ENCODE data around the gene PARD6G.
A peak's percentile ranks its signal among the peaks of the same experiment; 100 is the strongest.

The PARD6G gene

DNA sequence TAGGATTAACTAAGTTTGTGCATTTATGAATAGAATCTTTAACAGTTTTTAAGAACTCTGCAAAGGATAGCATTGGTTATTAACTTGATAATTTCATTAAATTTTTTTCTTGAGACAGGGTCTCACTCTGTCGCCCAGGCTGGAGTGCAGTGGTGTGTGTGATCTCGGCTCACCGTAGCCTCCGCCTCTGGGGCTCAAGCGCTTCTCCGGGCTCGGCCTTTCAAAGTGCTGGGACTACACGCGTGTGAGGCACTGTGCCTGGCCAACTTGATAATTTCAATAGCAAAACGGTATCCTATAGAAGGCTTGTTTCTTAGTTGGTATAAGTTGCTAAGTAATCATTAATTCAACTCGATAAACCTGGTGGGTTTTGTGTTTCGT is 100.3 kb downstream of the PARD6G start:
- no peak for DNase-seq (ENCODE audit: low read depth, low spot score)

DNA sequence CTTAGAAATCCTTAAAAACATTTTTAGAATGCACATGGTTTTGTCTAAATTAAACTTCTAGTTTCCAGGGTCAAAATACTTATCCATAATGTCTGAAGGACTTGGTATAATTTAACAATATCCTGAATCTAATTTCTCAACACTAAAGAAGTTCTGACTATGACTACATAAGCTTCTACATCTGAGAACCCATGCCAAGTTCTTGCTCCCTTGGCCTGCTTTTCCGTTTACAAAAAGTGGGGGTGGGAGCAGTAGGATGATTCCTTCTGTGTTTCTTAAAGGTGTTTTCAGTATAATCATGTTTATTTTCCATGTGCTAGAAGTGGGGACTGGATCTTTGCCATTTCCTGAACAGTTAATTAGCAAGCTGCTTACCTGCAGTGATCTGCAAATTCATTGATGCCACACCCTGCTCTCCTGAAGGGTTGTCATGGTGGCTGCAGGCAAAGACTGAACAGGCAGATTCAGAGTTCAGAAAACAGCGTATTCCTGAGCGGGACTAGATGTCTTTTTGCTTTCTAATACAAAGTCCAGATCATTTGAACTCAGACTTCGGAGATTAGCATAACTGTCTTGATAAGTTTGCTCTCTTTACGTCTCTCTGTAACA is 102.0 kb downstream of the PARD6G start:
- DNase-seq (ENCODE audit: low read depth, low spot score), result no peak

DNA sequence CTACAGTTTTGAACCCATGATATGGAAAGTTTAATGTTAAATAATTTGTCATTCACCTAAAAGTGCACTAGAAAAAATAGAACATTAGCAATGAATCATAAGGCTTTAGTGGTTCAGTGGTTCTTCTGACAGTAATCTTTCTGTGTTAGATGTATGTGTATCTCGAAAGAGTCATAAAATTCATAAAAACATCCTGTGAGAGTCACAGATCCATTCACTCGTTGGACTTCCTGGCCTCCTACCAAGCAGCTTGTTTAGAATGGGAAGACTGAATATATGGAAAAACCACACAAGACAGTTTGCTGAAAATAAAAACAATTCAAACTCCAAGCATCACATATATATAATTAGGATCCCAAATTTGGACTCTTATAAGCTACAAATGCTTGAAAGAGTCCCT is 103.4 kb downstream of the PARD6G start:
- no peak for DNase-seq (ENCODE audit: low read depth, low spot score)

DNA sequence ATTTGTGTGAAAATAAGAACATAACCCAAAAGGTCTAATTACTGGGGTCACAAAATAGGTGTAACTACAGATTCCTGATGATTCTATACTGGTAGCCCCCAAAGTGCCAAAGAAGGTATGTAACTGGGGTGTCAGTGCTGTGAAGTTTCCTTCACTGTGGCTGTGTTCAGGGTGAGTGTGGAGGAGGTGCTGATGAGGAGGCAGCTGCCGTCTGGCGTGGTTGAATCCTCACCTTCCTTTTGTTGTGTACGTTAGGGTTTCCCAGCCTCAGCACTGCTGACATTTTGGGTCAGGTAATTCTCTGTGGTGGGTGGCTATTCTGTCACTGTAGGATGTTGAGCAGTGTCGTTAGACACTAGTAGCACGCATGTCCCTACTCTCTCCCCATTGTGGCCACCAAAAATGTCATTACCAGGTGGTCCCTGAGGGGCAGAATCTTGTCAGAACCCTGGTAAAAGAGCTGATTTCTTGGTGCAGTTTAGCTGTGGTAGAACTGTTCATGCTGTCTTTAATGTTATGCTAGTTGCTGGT is 106.8 kb downstream of the PARD6G start:
- DNase-seq (ENCODE audit: low read depth, low spot score), result no peak

DNA sequence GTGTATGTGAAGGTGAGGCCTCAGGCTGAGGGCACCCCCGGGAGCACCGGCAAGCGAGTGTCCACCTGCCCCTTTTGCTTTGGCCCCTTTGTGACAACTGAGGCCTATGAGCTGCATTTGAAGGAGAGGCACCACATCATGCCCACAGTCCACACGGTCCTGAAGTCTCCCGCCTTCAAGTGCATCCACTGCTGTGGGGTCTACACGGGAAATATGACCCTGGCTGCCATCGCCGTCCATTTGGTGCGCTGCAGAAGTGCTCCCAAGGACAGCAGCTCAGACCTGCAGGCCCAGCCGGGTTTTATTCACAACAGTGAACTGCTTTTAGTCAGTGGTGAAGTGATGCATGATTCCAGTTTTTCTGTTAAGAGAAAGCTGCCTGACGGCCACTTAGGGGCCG is 109.3 kb downstream of the PARD6G start:
- no peak for DNase-seq (ENCODE audit: low read depth, low spot score)

DNA sequence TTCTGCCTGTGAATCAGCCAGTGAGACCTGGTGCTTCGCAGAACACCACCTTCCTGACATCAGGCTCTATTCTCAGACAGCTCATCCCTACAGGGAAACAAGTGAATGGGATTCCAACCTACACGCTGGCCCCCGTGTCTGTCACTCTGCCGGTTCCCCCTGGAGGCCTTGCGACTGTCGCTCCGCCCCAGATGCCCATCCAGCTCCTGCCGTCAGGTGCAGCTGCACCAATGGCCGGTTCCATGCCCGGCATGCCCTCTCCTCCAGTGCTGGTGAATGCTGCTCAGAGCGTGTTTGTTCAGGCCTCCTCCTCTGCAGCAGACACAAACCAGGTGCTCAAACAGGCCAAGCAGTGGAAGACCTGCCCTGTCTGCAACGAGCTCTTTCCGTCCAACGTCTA is 110.2 kb downstream of the PARD6G start:
- no peak for DNase-seq (ENCODE audit: low read depth, low spot score)

DNA sequence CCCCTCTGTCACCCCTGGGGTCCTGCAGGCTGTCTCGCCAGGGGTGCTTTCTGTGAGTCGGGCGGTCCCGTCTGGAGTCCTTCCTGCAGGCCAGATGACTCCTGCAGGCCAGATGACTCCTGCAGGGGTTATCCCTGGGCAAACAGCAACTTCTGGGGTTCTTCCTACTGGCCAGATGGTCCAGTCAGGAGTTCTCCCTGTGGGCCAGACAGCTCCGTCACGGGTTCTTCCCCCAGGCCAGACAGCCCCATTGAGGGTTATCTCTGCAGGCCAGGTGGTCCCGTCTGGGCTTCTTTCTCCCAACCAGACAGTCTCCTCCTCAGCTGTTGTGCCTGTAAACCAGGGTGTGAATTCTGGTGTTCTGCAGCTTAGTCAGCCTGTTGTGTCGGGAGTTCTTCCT is 110.6 kb downstream of the PARD6G start:
- no peak for DNase-seq (ENCODE audit: low read depth, low spot score)

DNA sequence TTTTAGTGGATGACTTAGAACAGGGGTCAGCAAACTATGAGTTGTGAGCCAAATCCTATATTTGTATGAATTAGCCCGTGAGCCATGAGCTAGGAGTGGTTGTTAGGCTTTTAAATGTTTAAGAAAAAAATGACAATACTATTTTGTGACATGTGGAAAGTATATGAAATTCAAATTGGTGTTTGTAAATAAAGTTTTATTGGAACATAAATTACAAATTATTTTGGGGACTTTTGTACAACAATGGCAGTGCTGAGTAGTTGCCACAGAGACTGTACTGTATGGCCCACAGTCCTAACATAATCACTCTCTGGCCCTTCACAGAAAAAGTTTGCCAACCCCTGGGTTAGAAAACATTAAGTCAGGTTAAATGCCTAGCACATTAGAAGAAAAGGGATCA is 112.2 kb downstream of the PARD6G start:
- DNase-seq (ENCODE audit: low read depth, low spot score), result no peak

DNA sequence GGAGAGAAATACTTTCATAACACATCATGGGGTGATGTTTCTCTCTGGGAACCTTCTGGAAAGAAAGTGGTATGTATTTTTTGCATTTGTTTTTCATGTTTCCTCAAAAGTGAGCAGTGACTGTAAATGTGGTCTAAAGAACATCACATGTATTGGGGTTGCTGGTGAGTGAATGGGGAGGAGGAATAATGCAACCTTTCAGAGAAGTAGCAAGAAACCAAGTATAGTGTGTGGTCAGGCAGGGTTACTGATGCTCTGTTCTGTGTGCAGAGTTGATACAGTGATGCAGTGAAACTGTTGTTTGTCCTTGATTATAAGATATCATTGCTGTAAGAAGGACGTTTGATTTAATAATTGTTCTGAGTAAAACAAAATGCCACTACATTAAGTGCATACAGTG is 114.2 kb downstream of the PARD6G start:
- no peak for DNase-seq (ENCODE audit: low read depth, low spot score)

DNA sequence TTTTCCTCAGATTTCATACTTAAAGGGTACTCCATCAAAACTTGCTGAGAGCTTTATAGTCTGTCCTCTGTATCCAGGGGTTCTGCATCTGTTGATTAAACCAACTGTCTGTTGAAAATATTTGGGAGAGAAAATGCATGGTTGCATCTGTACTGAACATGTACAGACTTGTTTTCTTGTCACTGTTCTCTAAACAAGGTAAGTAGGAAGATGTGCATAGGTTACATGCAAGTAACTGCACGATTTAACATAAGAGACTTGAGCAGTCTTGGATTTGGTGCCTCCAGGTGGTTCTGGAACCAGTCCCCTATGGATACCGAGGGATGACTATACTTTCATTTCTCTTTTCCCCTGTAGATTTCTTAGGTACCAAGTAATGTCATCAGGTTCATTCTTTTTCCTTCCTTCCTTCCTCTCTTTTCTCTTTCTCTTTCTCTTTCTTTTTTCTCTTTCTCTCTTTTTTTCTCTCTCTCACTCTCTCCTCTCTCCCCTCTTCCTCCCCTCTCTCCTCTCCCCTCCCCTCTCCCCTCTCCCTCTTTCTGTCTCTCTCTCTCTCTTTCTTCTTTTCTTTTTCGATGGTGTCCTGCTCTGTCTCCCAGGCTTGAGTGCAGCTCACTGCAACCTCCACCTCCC is 115.0 kb downstream of the PARD6G start:
- DNase-seq (ENCODE audit: low read depth, low spot score), result no peak

DNA sequence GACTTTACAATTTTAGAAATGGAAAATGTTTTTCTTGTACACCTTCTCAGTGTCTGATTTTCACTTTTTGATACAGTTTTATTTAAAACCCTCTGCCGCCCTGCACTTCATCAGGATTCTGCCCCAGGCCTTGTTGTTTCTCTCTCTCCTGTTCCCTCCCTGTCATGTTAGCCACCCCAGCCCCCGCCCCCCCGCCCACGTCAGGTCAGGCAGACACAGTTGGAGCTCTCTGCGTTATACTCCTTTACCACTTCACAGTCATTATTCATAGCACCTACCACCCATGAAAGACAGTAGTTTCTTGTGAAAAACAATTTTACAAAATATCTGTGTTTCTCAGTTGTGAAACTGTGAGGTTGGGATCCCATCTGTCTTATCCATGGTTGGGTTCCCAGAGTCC is 116.8 kb downstream of the PARD6G start:
- no peak for DNase-seq (ENCODE audit: low read depth, low spot score)

DNA sequence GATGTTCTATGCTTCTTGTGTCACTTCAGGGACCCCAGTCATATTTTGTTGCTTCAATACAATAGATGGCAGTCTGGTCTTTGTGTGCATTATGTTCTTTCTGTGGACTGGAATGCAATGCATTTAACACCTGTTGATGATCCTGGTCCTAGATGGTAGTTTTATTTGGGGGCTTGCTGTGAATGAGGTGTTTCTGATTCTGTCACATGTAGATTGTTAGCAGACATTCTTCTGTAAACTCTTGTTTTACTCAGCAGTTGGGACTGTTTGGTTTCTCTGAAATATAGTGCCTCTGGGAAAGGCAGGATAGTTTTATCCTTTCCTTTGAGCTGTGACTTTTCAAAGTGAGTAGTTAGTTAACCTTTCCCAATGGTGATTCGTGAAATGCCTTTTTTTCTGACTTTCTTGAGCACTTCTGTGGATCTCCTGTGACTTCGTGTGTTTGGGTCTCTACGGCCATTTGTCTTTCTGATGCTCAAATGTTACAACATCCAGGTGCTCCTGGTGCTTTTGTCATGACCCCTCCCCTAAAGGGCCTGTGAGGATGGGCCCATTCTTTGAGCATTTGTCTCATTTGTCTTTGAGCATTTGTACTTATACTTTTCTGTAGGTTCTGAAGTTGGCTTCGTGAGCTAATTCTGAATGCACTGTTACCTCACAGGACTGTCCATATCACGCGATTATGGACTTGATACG is 117.5 kb downstream of the PARD6G start:
- DNase-seq (ENCODE audit: low read depth, low spot score), result no peak

DNA sequence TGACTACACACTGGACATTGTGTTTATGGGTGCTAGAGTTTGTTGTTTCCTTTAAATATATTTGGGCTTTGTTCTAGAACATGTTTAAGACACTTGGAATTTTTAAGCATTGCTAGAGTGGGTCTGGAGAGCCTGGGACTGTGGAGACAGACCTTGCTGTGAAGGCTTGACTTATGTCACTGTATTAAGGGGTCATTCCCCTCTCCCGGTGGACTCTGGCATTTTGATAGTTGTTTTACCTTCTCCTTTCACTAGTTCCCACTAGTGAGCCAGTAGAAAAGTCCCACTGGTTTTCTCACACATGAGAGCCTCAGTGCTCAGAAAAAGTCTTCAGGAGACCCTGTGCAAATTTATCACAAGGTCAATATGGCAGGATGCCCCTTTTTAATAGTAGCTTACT is 119.7 kb downstream of the PARD6G start:
- DNase-seq (ENCODE audit: low read depth, low spot score), result no peak

DNA sequence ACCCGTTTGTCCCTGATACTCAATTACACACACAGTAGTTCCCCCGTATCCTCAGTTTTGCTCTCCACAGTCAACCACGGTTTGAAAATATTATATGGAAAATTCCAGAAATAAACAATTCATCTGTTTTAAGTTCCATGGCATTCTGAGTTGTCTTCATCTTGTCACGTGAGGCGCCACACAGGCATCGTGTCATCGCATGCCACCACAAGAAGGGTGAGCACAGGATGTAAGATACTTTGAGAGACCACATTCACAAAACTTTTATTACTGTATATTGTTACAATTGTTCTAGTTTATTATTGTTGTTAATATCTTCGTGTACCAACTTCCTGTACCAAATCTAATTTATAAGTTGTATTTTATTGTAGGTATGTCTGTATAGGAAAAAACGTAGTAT is 120.5 kb downstream of the PARD6G start:
- DNase-seq (ENCODE audit: low read depth, low spot score), result no peak

DNA sequence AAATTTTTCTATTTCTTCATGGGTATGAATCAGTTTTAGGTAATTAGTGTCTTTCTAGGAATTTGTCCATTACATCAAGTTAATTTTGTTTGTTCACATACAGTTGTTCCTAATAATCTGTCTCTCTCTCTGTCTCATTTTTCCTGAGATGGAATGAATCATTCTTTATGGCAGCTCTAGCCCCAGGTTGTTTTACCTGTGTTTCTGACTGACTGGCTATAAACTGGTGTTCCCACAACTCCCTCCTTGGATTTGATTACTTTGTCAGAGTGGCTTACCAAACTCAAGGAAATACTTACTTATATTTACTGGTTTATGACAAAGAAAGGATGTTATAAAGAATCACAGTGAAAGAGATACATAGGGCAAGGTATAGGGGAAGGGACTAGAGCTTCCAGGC is 123.2 kb downstream of the PARD6G start:
- no peak for DNase-seq (ENCODE audit: low read depth, low spot score)

DNA sequence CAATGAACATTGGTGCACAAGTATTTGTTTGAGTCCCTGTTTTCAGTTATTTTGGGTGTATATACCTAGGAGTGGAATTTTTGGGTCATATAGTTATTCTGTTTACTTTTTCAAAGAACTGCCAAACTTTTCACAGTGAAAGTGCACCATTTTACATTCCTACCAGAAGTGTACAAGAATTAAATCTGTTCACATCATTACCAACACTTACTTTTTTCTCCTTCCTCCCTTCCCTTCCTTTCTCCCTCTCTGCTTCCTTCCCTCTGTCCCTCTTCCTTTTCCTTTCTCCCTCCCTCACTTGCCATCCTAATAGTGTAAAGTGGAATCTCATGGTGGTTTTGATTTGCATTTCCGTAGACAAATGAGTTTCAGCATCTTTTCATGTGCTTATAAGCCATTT is 126.4 kb downstream of the PARD6G start:
- DNase-seq (ENCODE audit: low read depth, low spot score), result no peak

DNA sequence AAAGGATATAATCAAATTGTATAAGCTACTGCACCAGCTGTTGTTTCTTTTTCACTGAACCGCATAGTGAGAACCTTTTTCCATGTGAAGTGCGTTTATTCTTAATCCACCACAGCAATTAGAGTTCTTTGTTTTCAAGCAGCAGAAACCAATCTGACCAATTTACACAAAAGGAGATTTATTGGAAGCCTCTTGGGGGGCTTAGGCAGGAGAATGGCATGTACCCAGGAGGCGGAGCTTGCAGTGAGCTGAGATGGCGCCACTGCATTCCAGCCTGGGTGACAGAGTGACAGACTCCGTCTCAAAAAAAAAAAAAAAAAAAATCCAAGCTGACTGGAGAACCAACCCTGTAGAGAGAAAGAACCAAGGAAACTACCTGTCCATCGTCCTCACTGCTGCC is 128.2 kb downstream of the PARD6G start:
- DNase-seq (ENCODE audit: low read depth, low spot score), result no peak

DNA sequence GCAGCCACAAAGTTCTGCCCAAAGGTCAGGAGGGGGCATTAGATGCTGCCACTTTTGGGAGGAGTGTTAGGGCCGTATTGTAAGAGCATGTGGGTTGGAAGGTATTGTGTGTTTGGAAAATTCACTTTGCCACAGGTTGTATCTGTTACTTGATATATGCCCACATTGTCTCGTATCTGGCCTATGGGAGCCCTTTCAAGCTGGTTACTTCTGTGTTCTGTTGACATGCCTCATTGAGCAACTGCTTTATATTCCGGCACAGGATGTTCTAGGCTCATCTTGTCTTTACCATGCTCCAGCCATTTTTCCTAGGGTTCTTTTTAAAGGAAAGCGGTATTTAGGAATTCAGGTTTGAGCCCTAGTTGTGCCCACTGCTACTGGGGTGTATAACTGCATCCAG is 132.3 kb downstream of the PARD6G start:
- DNase-seq (ENCODE audit: low read depth, low spot score), result no peak

DNA sequence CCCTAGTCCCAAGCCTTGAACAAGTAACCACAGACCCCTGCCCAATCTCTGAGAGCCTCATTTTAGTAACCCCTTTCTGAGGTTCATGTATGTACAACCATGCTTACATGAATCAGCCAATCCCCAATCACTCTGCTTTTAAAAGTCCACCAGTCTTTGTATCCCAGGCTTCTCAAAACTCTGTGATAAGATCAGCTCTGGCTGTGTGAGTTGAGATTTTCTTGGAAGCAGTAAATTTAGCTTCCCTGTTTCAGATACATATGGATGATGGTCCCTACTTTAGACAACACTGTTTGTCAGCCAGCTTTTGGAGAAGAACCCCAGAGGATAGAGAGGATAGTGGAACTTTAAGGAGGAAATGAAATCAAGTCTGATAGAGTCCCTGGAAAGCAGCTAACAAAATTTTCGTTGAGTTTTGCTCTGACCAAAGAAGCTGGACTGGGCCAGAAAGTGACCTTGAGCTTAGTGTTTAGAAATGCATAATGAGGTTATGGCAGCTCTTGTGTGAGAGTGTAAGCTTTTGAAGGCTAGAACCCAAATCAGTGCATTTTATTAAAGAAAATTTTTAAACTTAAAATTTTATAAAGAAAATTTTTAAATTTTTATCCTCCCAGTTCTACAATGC is 134.6 kb downstream of the PARD6G start:
- DNase-seq (ENCODE audit: low read depth, low spot score), result no peak

DNA sequence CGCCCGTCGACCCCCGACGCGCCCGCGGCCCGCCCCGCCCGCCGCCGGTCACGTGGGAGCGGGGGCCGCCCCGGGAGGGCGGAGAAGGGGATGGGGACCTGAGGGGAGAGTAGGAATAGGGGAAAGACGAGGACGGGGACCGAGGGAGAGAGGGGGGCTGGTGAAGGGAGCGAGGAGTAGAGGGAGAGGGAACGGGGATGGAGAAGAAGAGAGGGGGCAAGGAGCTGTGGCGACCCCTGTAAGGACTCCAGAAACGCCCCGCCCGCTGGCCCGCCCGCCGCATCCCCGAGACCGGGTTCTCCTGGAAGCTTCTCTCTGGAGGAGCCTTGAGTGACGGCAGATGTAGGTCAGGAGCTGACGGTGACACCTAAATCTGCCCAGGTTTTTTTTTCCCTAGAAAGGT is 137.6 kb downstream of the PARD6G start:
- DNase-seq (ENCODE audit: low read depth, low spot score), result no peak

DNA sequence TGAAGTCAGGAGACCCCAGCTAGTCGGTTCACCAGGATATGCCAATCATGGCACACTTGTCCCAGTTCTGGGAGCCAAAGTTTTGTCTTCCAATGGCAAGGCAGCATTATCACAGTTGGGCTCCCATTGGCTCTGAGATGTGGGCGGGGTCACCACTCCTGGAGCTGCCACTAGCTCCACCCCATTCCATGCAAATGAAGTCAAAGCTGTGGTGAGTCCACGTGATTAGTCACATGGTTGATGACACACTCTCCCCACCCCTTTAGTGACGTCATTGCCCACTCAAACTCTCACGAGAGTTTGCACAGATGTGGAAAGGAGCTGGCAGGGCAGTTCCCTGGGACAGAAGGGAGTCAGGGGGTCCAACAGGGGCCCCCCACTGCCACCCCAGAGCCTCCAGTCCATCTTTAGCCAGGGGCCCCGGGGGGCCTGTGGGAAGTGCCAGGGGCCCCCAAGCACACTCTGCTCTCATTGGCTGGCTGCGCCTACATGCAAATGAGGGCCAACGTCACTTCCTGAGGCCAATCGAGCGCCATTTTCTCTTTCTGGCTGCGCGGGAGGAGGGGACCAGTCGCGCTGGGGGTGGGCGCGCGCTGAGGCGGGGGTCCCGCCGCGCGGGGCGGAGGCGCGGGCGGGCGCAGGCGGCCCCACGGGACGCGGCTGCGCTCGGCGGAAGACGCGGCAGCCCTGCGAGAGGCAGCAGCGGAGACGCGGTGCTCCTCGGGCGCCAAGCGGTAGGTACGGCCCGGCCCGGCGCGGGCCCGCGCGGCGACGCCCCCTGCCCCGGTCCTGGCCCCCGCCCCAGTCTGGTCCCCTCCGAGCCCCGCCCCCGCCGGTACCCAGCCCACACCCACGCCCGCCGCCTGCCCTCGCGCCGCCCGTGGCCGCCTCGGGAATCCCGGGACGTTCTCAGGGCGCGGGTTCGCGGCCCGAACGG is 138.3 kb downstream of the PARD6G start, which contains the start of gene ADNP2:
ADNP2 (plus strand) TSS at position 524 of the 937 bp plus-strand sequence. CDS start 8,281 bp downstream, outside the sequence.
- DNase-seq (ENCODE audit: low read depth, low spot score), result peak; percentile 91
